GM12801 (cell line): Measurements from ENCODE around the gene CPNE4.

Experiments
- TF ChIP-seq, protein P1 (sequence below): IDR thresholded peaks from one replicate; pipeline ENCODE4 v1.5.1; 2011; ENCODE audit warnings: control low read depth; ENCODE audit not compliant: insufficient read length; ENCODE audit errors: extremely low read depth

CPNE4 gene

DNA sequence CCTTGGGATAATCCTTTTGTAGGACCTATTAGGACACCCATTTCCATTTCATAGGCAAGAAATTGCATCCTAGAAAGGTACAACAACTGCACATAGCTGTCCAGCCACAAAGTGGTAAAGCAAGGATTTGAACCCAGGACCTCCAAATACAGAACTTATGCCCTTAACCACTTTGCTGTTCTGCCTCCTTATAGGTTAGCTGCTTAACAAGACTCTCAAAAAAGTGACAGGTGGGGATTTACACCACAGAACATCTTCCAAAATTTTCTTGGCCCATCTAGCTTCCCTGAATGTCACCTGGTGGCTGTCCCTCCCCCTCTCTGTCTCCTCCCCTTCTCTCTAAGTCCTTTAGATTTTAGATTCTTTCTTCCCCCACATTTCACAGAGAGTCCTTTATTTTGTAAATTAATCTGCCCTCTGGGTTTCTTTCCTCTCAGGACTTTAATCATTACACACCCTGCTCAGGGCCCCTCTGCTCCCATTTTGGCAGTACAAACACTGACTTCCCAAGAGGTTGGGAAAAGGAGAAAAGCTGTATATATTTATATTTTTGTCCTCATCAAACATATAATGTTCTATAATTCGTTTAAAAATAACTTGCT lies 120.6 kb downstream of the CPNE4 start:
- TF ChIP-seq, protein P1, sequence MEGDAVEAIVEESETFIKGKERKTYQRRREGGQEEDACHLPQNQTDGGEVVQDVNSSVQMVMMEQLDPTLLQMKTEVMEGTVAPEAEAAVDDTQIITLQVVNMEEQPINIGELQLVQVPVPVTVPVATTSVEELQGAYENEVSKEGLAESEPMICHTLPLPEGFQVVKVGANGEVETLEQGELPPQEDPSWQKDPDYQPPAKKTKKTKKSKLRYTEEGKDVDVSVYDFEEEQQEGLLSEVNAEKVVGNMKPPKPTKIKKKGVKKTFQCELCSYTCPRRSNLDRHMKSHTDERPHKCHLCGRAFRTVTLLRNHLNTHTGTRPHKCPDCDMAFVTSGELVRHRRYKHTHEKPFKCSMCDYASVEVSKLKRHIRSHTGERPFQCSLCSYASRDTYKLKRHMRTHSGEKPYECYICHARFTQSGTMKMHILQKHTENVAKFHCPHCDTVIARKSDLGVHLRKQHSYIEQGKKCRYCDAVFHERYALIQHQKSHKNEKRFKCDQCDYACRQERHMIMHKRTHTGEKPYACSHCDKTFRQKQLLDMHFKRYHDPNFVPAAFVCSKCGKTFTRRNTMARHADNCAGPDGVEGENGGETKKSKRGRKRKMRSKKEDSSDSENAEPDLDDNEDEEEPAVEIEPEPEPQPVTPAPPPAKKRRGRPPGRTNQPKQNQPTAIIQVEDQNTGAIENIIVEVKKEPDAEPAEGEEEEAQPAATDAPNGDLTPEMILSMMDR = no peak

GRCh38 chr3:131912255-131912654 lies 122.6 kb downstream of the CPNE4 start:
- TF ChIP-seq, protein P1 = no peak

GRCh38 chr3:131907796-131908195 lies 127.0 kb downstream of the CPNE4 start:
- TF ChIP-seq, protein P1 = no peak

DNA sequence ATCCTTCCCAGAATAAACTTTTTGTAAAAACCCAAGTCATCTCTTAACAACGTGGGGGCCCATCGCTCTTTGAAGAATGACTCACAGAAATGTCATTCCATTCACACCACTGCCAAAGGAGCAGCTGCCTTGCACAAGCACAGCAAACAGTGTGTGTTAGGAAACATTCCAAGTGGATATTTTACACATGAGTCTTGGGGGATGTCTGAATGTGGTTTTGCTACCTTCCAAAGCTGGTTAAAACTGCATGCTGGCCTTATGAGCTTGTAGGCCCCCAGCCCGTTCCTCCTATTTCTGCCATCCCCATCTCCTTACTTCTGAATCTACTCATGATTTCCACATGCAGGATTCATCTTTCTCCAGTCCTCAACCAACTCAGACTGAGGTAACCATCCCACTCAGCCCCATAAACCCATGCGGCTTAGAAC lies 130.8 kb downstream of the CPNE4 start:
- TF ChIP-seq, protein P1 = no peak

DNA sequence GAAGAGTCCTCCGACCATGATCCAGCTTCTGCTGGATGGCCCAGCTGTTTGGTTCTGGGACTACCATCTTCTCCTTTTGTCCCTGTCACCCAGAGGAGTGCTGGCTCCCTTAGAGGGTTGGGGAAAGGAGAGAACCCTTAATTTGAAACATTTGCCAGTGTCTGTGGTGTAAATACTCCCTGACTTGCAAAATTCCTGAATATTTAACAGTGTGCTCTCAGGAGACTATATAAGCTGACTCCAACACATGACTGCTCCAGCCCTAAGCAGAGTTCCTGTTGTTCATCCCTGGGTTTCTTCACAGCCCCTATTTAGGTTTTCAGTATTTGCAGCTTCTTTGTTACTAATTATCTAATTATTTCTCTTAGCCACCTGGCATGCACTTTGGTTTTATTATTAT lies 133.1 kb downstream of the CPNE4 start:
- TF ChIP-seq, protein P1 = no peak

GRCh38 chr3:131900891-131901290 lies 133.9 kb downstream of the CPNE4 start:
- TF ChIP-seq, protein P1 = no peak

DNA sequence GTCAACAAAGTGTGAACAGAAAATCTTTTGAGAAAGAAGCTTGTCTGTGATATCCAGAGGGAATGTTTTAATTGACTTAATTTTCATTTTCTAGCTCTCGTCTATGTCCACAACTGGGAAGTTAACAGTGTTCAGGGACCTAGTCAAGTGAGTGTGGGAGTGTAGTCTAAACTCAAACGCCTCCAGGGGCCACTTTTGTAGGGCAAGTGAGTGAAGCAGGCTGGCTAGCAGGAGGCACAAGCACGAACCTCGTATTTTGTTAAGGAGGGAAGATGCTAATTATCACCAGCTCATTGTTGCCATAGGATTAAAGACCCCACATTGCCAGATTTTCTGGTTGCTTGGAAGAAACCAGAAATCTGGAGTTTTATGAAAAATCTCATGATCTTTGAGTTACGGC lies 135.8 kb downstream of the CPNE4 start:
- TF ChIP-seq, protein P1 = no peak
